ENCODE measurements around the gene FGFRL1.

GRCh38 chr4:1044469-1045192 lies 33.2 kb downstream of the FGFRL1 start:
- TF ChIP-seq CTCF (IDR thresholded peaks at IDR 0.05; ENCODE audit: low read depth, low read length) (no peak), POLR2A (IDR thresholded peaks at IDR 0.05; ENCODE audit: extremely low read depth, insufficient read length) (no peak), MYC (IDR thresholded peaks at IDR 0.05; ENCODE audit: low read depth, low read length) (no peak)

Measured in NB4 (cell line).